GM23338 (cell line): ENCODE results near the gene DDX24. TPM values are rescaled to one million over a fixed set of nuclear protein-coding genes. Genes with fewer than 3 reads are reported as not detected.

Experiments
- ATAC-seq: fragments of 200-7000 bp; cut with Tn5 transposase; 3 replicates; pipeline ENCODE4 v1.9.1; 2020
- DNase-seq: peaks from one replicate; pipeline ENCODE4 v3.0.0-alpha.2; 2015; ENCODE audit warnings: low spot score
- H2AFZ ChIP-seq: fragments of 200-600 bp; sonication (generic); 2 replicates; pipeline ENCODE4 v1.8.0; 2016; ENCODE audit warnings: antibody characterized with exemption, mild to moderate bottlenecking, moderate library complexity
- H3F3A ChIP-seq: fragments of 200-600 bp; sonication (generic); replicated peaks from 2 replicates; pipeline ENCODE4 v1.8.0; 2017; ENCODE audit warnings: antibody characterized with exemption, mixed run types, low read depth
- H3K27ac ChIP-seq: fragments of 200-600 bp; sonication (generic); 2 replicates; pipeline ENCODE4 v1.6.1; 2016; ENCODE audit warnings: low read depth
- H3K27me3 ChIP-seq: fragments of 200-600 bp; sonication (generic); 2 replicates; pipeline ENCODE4 v1.8.0; 2016; ENCODE audit warnings: mild to moderate bottlenecking, mixed run types, moderate library complexity; ENCODE audit not compliant: insufficient read depth
- H3K36me3 ChIP-seq: fragments of 200-600 bp; sonication (generic); 2 replicates; pipeline ENCODE4 v1.8.0; 2016; ENCODE audit warnings: mild to moderate bottlenecking; ENCODE audit not compliant: insufficient read depth
- H3K4me1 ChIP-seq: fragments of 200-600 bp; sonication (generic); 2 replicates; pipeline ENCODE4 v1.8.0; 2016; ENCODE audit warnings: mild to moderate bottlenecking, moderate library complexity; ENCODE audit not compliant: insufficient read depth
- H3K4me2 ChIP-seq: fragments of 200-600 bp; sonication (generic); 2 replicates; pipeline ENCODE4 v1.7.1; 2017; ENCODE audit warnings: mixed run types
- H3K4me3 ChIP-seq: fragments of 200-600 bp; sonication (generic); 2 replicates; pipeline ENCODE4 v1.6.1; 2016; ENCODE audit warnings: mixed run types
- H3K79me2 ChIP-seq: fragments of 200-600 bp; sonication (generic); replicated peaks from 2 replicates; pipeline ENCODE4 v1.8.0; 2017; ENCODE audit warnings: mild to moderate bottlenecking; ENCODE audit not compliant: insufficient read depth
- H3K9me2 ChIP-seq: fragments of 200-600 bp; sonication (generic); 2 replicates; pipeline ENCODE4 v1.8.0; 2017; ENCODE audit not compliant: insufficient read depth
- H4K20me1 ChIP-seq: fragments of 200-600 bp; sonication (generic); replicated peaks from 2 replicates; pipeline ENCODE4 v1.8.0; 2017; ENCODE audit warnings: mild to moderate bottlenecking; ENCODE audit not compliant: insufficient read depth
- H3K27ac Mint-ChIP-seq: 2 replicates; pipeline ENCODE4 v1.8.0; 2020; ENCODE audit warnings: inconsistent platforms, mild to moderate bottlenecking, moderate library complexity, mixed read lengths
- H3K27me3 Mint-ChIP-seq: 3 replicates; pipeline ENCODE4 v1.8.0; 2022; ENCODE audit warnings: low read depth, mild to moderate bottlenecking, moderate library complexity, mixed read lengths, inconsistent platforms; ENCODE audit not compliant: insufficient read depth, poor library complexity
- H3K36me3 Mint-ChIP-seq: 3 replicates; pipeline ENCODE4 v1.8.0; 2021; ENCODE audit warnings: low read depth, mild to moderate bottlenecking, inconsistent platforms, moderate library complexity, mixed read lengths
- H3K4me1 Mint-ChIP-seq: 3 replicates; pipeline ENCODE4 v1.8.0; 2020; ENCODE audit warnings: mild to moderate bottlenecking, inconsistent platforms, mixed read lengths
- H3K4me3 Mint-ChIP-seq: 3 replicates; pipeline ENCODE4 v1.8.0; 2021; ENCODE audit warnings: moderate library complexity, mild to moderate bottlenecking, inconsistent platforms, mixed read lengths
- H3K9me3 Mint-ChIP-seq: 3 replicates; pipeline ENCODE4 v1.8.0; 2020; ENCODE audit warnings: moderate library complexity, mild to moderate bottlenecking, inconsistent platforms, mixed read lengths
- CREB1 ChIP-seq: fragments of 250-450 bp; sonication (Bioruptor Pico); IDR thresholded peaks from 2 replicates; pipeline ENCODE4 v1.5.0; 2020; ENCODE audit warnings: low read depth, mild to moderate bottlenecking, moderate library complexity
- EZH2 ChIP-seq: fragments of 200-600 bp; sonication (generic); IDR thresholded peaks from one replicate; pipeline ENCODE4 v1.8.0; 2017; ENCODE audit warnings: antibody characterized with exemption, mild to moderate bottlenecking, low read depth; ENCODE audit not compliant: unreplicated experiment
- NANOG ChIP-seq: IDR thresholded peaks from 2 replicates; pipeline ENCODE4 v1.6.1; 2016; ENCODE audit warnings: antibody characterized with exemption, borderline replicate concordance
- POLR2AphosphoS5 ChIP-seq: IDR thresholded peaks from 2 replicates; pipeline ENCODE4 v1.6.1; 2016; ENCODE audit warnings: antibody characterized with exemption, low read depth
- STAT1 ChIP-seq: IDR thresholded peaks from one replicate; pipeline ENCODE4 v1.6.1; 2016; ENCODE audit warnings: antibody characterized with exemption; ENCODE audit not compliant: unreplicated experiment
- ZNF331 ChIP-seq: fragments of 250-450 bp; sonication (Bioruptor Pico); IDR thresholded peaks from 2 replicates; pipeline ENCODE4 v1.5.0; 2020; ENCODE audit warnings: low read depth, mild to moderate bottlenecking, moderate library complexity
- polyA plus RNA-seq: library from polyadenylated mRNA; unstranded; fragments of >200 nt; fragmentation: Nextera tagmentation; extraction: Ambion mirVana; gene quantifications from 2 replicates; pipeline ENCODE4 v1.2.1, GENCODE V29; 2016
- total RNA-seq: library from RNA; depleted of rRNA; stranded (reverse); fragments of >200 nt; shearing (Covaris generic); gene quantifications from 2 replicates; pipeline ENCODE4 v1.2.3, GENCODE V29; 2014
- TF ChIP-seq, protein P1 (sequence below): IDR thresholded peaks from one replicate; pipeline ENCODE4 v1.6.1; 2018; ENCODE audit warnings: antibody characterized with exemption; ENCODE audit not compliant: unreplicated experiment
- TF ChIP-seq, protein P2 (sequence below), 2 experiments: fragments of 200-600 bp in 1 of 2; sonication (generic) in 1 of 2; conservative IDR thresholded peaks; 2 replicates each; pipeline versions ENCODE4 v1.5.1 to v1.6.1; 2016 to 2017; ENCODE audit warnings: antibody characterized with exemption in 2 of 2, low read depth in 2 of 2, mild to moderate bottlenecking in 2 of 2, moderate library complexity in 1 of 2
- TF ChIP-seq, protein P3 (sequence below): IDR thresholded peaks from 2 replicates; pipeline ENCODE4 v1.6.1; 2016; ENCODE audit warnings: antibody characterized with exemption

DDX24 gene
- total and polyA plus RNA-seq, 2 experiments from 2014 or later, result 150 to 265 TPM

DNA sequence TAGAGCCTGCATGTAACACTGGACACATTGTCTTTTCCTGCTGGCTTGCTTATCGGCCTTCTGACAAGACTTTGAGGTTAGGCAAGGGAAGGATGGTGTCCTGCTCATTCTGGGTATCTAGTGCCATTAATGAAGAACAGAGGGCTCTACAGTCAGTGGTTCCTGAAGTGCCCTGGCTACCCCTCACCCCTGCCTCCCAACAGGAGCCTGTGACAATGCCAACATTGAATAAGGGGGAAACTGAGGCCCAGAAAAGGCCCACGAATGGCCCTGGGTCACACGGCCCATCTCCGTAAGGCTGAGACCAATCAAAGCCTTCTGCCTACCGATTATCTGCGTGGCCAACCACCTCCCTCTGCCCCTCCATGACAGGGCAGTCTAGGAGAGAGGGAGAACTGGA is 46.3 kb upstream of the DDX24 start:
- Histone ChIP-seq H3K27me3 (no peaks in the 10 kb centered on the region), H2AFZ (no peak overlapping the region), H3K4me3 (no peak overlapping the region), H3K27ac (no peak overlapping the region), H3F3A (no peaks in the 10 kb centered on the region), H3K4me1 (peaks cover 11% of the 10 kb centered on the region; the same call in 1 of the 2 replicates), H3K79me2 (no peaks in the 10 kb centered on the region), H4K20me1 (no peaks in the 10 kb centered on the region), H3K36me3 (no peaks in the 10 kb centered on the region), H3K9me2 (no peaks in the 10 kb centered on the region), H3K4me2 (no peak overlapping the region)
- H3K27ac Mint-ChIP-seq, result no peak overlapping the region
- H3K9me3 Mint-ChIP-seq, result peaks cover 4% of the 10 kb centered on the region; the same call in 1 of the 3 replicates
- TF ChIP-seq, protein P1, sequence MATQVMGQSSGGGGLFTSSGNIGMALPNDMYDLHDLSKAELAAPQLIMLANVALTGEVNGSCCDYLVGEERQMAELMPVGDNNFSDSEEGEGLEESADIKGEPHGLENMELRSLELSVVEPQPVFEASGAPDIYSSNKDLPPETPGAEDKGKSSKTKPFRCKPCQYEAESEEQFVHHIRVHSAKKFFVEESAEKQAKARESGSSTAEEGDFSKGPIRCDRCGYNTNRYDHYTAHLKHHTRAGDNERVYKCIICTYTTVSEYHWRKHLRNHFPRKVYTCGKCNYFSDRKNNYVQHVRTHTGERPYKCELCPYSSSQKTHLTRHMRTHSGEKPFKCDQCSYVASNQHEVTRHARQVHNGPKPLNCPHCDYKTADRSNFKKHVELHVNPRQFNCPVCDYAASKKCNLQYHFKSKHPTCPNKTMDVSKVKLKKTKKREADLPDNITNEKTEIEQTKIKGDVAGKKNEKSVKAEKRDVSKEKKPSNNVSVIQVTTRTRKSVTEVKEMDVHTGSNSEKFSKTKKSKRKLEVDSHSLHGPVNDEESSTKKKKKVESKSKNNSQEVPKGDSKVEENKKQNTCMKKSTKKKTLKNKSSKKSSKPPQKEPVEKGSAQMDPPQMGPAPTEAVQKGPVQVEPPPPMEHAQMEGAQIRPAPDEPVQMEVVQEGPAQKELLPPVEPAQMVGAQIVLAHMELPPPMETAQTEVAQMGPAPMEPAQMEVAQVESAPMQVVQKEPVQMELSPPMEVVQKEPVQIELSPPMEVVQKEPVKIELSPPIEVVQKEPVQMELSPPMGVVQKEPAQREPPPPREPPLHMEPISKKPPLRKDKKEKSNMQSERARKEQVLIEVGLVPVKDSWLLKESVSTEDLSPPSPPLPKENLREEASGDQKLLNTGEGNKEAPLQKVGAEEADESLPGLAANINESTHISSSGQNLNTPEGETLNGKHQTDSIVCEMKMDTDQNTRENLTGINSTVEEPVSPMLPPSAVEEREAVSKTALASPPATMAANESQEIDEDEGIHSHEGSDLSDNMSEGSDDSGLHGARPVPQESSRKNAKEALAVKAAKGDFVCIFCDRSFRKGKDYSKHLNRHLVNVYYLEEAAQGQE, result no peak
- TF ChIP-seq CREB1 (CRISPR knock-in tag) (no peak), POLR2AphosphoS5 (no peak), EZH2 (no peak)
- ATAC-seq, result no peak
- peaks cover 5% of the 10 kb centered on the region for H3K27me3 Mint-ChIP-seq
- H3K4me3 Mint-ChIP-seq, result no peak overlapping the region
- peaks cover 8% of the 10 kb centered on the region for H3K4me1 Mint-ChIP-seq
- H3K36me3 Mint-ChIP-seq, result no peaks in the 10 kb centered on the region; the same call in 2 of the 3 replicates
- no peak for DNase-seq

DNA sequence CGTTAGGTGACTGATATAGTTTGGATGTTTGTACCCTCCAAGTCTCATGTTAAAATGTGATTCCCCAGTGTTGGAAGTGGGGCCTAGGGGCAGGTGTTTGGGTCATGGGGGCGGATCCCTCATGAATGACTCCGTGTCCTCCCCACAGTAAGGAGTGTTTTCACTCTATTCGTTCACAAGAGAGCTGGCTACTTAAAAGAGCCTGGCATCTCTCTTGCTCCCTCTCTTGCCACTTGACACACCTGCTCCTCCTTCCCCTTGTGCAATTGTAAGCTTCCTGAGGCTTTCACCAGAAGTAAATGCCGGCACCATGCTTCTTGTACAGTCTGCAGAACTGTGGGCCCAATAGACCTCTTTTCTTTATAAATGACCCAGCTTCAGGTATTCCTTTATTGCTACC is 45.8 kb upstream of the DDX24 start:
- H2AFZ ChIP-seq, result no peak overlapping the region
- no peaks in the 10 kb centered on the region for H3K9me2 ChIP-seq
- H3K27me3 Mint-ChIP-seq, result peaks cover 5% of the 10 kb centered on the region
- H3K36me3 ChIP-seq, result no peaks in the 10 kb centered on the region
- H3K79me2 ChIP-seq, result no peaks in the 10 kb centered on the region
- H3K4me2 ChIP-seq, result no peak overlapping the region
- no peak overlapping the region for H3K4me3 Mint-ChIP-seq
- no peak overlapping the region for H3K27ac Mint-ChIP-seq
- H3K4me3 ChIP-seq, result no peak overlapping the region
- H3K27me3 ChIP-seq, result no peaks in the 10 kb centered on the region
- DNase-seq (no peak), ATAC-seq (no peak)
- no peaks in the 10 kb centered on the region for H4K20me1 ChIP-seq
- peaks cover 11% of the 10 kb centered on the region; the same call in 1 of the 2 replicates for H3K4me1 ChIP-seq
- H3K9me3 Mint-ChIP-seq, result peaks cover 4% of the 10 kb centered on the region; the same call in 1 of the 3 replicates
- H3K4me1 Mint-ChIP-seq, result peaks cover 8% of the 10 kb centered on the region
- H3F3A ChIP-seq, result no peaks in the 10 kb centered on the region
- no peaks in the 10 kb centered on the region; the same call in 2 of the 3 replicates for H3K36me3 Mint-ChIP-seq
- H3K27ac ChIP-seq, result no peak overlapping the region
- TF ChIP-seq, protein P2, sequence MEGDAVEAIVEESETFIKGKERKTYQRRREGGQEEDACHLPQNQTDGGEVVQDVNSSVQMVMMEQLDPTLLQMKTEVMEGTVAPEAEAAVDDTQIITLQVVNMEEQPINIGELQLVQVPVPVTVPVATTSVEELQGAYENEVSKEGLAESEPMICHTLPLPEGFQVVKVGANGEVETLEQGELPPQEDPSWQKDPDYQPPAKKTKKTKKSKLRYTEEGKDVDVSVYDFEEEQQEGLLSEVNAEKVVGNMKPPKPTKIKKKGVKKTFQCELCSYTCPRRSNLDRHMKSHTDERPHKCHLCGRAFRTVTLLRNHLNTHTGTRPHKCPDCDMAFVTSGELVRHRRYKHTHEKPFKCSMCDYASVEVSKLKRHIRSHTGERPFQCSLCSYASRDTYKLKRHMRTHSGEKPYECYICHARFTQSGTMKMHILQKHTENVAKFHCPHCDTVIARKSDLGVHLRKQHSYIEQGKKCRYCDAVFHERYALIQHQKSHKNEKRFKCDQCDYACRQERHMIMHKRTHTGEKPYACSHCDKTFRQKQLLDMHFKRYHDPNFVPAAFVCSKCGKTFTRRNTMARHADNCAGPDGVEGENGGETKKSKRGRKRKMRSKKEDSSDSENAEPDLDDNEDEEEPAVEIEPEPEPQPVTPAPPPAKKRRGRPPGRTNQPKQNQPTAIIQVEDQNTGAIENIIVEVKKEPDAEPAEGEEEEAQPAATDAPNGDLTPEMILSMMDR (conservative IDR thresholded peaks at IDR 0.05; ENCODE audit: low read depth in 2 of 2), result no peak
- no peak for TF ChIP-seq EZH2
- TF ChIP-seq, protein P1, result no peak
- no peak for TF ChIP-seq STAT1
- TF ChIP-seq, protein P3, sequence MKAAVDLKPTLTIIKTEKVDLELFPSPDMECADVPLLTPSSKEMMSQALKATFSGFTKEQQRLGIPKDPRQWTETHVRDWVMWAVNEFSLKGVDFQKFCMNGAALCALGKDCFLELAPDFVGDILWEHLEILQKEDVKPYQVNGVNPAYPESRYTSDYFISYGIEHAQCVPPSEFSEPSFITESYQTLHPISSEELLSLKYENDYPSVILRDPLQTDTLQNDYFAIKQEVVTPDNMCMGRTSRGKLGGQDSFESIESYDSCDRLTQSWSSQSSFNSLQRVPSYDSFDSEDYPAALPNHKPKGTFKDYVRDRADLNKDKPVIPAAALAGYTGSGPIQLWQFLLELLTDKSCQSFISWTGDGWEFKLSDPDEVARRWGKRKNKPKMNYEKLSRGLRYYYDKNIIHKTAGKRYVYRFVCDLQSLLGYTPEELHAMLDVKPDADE, result no peak
- TF ChIP-seq POLR2AphosphoS5, result no peak
- TF ChIP-seq NANOG, result no peak
- TF ChIP-seq ZNF331, result no peak
